ENCODE measurements around the gene VPS51.

DNA sequence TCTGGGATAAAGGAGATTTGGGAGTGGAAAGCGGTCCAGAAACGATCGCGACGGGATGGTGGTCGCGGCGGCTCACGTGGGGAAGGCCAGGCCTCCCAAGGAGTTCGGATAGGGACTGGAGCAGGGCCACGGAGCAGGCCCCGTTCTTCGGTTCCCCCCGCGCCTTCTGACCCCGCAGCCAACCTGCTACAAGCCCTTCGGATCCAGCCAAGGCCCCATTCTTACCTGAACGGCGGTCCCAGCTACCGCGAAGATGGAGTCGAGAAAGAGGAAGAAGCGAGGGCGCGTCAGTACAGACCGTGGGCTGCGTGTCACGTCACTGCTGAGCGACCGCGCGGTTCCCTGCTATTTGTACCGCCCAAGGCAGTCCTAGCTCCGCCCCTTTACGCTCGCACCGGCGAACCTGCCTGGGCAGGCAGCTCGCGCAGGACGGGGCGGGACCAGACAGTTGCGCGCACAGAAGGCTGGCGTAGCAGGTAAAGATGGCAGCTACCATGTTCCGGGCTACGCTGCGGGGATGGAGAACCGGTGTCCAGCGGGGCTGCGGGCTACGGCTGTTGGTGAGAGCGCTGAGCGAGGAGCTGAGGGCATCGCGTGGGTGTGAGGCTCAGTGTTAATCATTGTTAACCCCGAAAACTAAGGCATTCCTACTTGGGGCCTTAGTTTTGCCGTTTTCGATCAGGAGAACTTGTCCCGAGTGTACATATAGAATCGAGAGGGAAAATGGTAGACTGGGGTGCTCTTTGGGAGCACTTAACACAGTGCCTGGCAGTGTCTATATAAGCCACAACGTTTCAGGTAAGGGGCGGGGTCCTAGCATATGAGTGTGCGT is 26.1 kb downstream of the VPS51 start, which contains the start of the genes FAU and MRPL49:
- TF ChIP-seq POLR2A (IDR thresholded peaks at IDR 0.05; ENCODE audit: low read length) (peak; percentile 99), GATA1 (IDR thresholded peaks at IDR 0.05; ENCODE audit: low read depth, low read length) (no peak)
